HepG2 (cell line): Measurements from ENCODE around the gene NXT1. TPM values are rescaled to one million over a fixed set of nuclear protein-coding genes. Genes with fewer than 3 reads are reported as not detected.

Experiments used
- ATF7 ChIP-seq, 2 experiments: fragments of 450-650 bp in 1 of 2; sonication (generic) in 1 of 2; formaldehyde crosslinking in 1 of 2; IDR thresholded peaks; 2 replicates each; pipeline versions ENCODE4 v1.4.0 to v1.6.1; 2016 to 2020; ENCODE audit warnings: antibody characterized with exemption in 1 of 2, mild to moderate bottlenecking in 1 of 2, missing genetic modification reagents in 1 of 2
- DMAP1 ChIP-seq: IDR thresholded peaks from 2 replicates; pipeline ENCODE4 v1.6.1; 2016
- GATAD2A ChIP-seq: IDR thresholded peaks from 2 replicates; pipeline ENCODE4 v1.6.1; 2016
- HNRNPUL1 ChIP-seq: fragments of 200-400 bp; formaldehyde crosslinking; IDR thresholded peaks from 2 replicates; pipeline ENCODE4 v1.6.1; 2017; ENCODE audit warnings: low read depth, mild to moderate bottlenecking, low read length, moderate library complexity
- MXD4 ChIP-seq: IDR thresholded peaks from 2 replicates; pipeline ENCODE4 v1.6.1; 2016; ENCODE audit warnings: mild to moderate bottlenecking, missing biosample characterization, missing genetic modification reagents
- PHF21A ChIP-seq: sonication (generic); formaldehyde crosslinking; IDR thresholded peaks from 2 replicates; pipeline ENCODE4 v1.5.0; 2020; ENCODE audit warnings: mild to moderate bottlenecking, missing genetic modification reagents
- RFX3 ChIP-seq: IDR thresholded peaks from 2 replicates; pipeline ENCODE4 v1.6.1; 2016; ENCODE audit warnings: missing biosample characterization, missing genetic modification reagents
- ZKSCAN1 ChIP-seq: fragments of 150-350 bp; IDR thresholded peaks from 2 replicates; pipeline ENCODE4 v1.6.1; 2014; ENCODE audit warnings: low read length
- ZNF17 ChIP-seq: sonication (generic); formaldehyde crosslinking; IDR thresholded peaks from 2 replicates; pipeline ENCODE4 v1.5.0; 2020; ENCODE audit warnings: mild to moderate bottlenecking, missing genetic modification reagents
- ZNF260 ChIP-seq: sonication (generic); formaldehyde crosslinking; IDR thresholded peaks from 2 replicates; pipeline ENCODE4 v1.4.0; 2020; ENCODE audit warnings: missing genetic modification reagents, low read depth, mild to moderate bottlenecking, borderline replicate concordance
- ZNF33B ChIP-seq: sonication (generic); formaldehyde crosslinking; IDR thresholded peaks from 2 replicates; pipeline ENCODE4 v1.5.1; 2020; ENCODE audit warnings: mild to moderate bottlenecking, missing genetic modification reagents
- ZSCAN31 ChIP-seq: sonication (generic); formaldehyde crosslinking; IDR thresholded peaks from 2 replicates; pipeline ENCODE4 v1.5.0; 2020; ENCODE audit warnings: low read depth, mild to moderate bottlenecking, missing genetic modification reagents
- polyA plus RNA-seq, 8 experiments: library from polyadenylated mRNA; depleted of rRNA in 3 of 8; stranded (reverse) in 7 of 8; unstranded in 1 of 8; fragments of >200 nt; fragmentation: Illumina TruSeq in 4 of 8; extraction: Trizol in 4 of 8; gene quantifications; 2 replicates each; pipeline versions ENCODE4 v1.2.1 to v1.2.3, GENCODE V29; 2011 to 2016; ENCODE audit warnings: low read depth in 4 of 8, missing spikeins in 1 of 8, mixed read lengths in 1 of 8; ENCODE audit not compliant: insufficient read depth in 1 of 8
- total RNA-seq, 5 experiments: library from RNA; depleted of rRNA; stranded (reverse); fragments of >200 nt; fragmentation: Illumina TruSeq; extraction: Trizol; gene quantifications; 2 replicates each; pipeline ENCODE4 v1.2.3, GENCODE V29; 2016; ENCODE audit warnings: low read depth in 1 of 5
- TF ChIP-seq, protein P1 (sequence below): fragments of 450-650 bp; IDR thresholded peaks from 2 replicates; pipeline ENCODE4 v1.6.1; 2017
- TF ChIP-seq, protein P2 (sequence below): sonication (generic); formaldehyde crosslinking; IDR thresholded peaks from 2 replicates; pipeline ENCODE4 v1.4.0; 2020; ENCODE audit warnings: missing genetic modification reagents
- TF ChIP-seq, protein P3 (sequence below): sonication (generic); formaldehyde crosslinking; IDR thresholded peaks from 2 replicates; pipeline ENCODE4 v1.4.0; 2020; ENCODE audit warnings: mild to moderate bottlenecking, low read depth, missing genetic modification reagents
- TF ChIP-seq, protein P4 (sequence below): sonication (generic); formaldehyde crosslinking; IDR thresholded peaks from 2 replicates; pipeline ENCODE4 v1.4.0; 2020; ENCODE audit warnings: missing genetic modification reagents, borderline replicate concordance
- TF ChIP-seq, protein P5 (sequence below): sonication (generic); formaldehyde crosslinking; IDR thresholded peaks from 2 replicates; pipeline ENCODE4 v1.5.1; 2020; ENCODE audit warnings: missing genetic modification reagents, mild to moderate bottlenecking, borderline replicate concordance
- TF ChIP-seq, protein P6 (sequence below): sonication (generic); formaldehyde crosslinking; IDR thresholded peaks from 2 replicates; pipeline ENCODE4 v1.5.0; 2020; ENCODE audit warnings: missing genetic modification reagents

NXT1 gene
- total and polyA plus RNA-seq, 2 of the 13 experiments (the other 11 are each of a cell fraction or from before 2014, with no cell fraction given), result 35.6 to 65.9 TPM

DNA sequence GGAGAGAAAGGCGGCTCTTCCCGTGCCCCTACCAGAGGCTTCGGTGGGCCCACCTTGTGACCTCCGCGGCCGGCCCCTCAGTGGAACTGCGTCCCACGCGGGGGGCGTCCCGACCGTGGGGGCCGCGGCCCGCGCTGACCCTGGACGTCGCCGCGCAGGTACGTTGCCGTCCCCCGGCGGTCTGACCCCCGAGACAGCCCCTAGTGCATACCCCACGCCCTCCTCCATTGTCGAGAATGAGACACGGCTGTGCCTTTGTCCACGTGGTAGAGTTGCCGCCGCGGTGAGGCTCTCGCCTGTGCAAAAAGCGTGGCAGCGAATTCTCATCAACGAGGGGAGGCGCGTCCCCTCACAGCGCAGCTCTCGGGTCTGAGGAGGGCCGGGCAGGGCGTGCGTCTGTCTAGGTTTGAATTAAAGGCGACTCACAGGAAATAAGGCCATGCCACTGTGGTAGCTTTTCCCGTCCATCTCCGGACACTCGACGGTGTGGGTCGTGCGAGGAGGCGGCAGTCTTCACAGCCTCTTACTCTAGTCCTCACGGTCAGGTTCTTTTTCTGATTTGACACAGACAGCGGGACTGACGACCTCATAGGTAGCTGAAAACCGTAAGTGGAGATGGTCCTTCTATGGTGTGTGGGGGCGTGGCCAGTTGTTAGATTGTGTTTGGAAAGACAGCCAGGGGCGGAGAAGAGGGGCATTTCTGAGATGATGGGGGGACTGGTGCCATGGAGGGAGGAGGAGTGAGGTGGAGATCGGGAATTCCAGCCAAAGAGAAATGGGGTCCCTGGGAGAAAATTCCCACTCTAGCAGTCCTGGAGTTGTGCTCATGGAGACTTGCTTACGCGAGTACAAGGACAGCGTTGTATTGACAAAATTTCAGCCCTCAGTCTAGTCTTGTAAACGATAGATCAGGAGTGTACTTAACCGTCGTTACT lies 580 bp downstream of the NXT1 start (continued):
- TF ChIP-seq ZSCAN31 (CRISPR knock-in tag) (peak; percentile 71), ZNF33B (CRISPR knock-in tag) (peak; percentile 92), ZNF17 (no peak), RFX3 (CRISPR knock-in tag) (no peak), ATF7 (IDR thresholded peaks at IDR 0.05) (no peak), ATF7 (CRISPR knock-in tag; IDR thresholded peaks at IDR 0.05) (no peak; the same call in 1 of the 2 replicates), ZKSCAN1 (no peak), DMAP1 (no peak), MXD4 (CRISPR knock-in tag) (peak; percentile 71), ZNF260 (CRISPR knock-in tag) (no peak), PHF21A (no peak), GATAD2A (CRISPR knock-in tag) (peak; percentile 31; the same call in 1 of the 2 replicates), HNRNPUL1 (no peak)
- TF ChIP-seq, protein P1, sequence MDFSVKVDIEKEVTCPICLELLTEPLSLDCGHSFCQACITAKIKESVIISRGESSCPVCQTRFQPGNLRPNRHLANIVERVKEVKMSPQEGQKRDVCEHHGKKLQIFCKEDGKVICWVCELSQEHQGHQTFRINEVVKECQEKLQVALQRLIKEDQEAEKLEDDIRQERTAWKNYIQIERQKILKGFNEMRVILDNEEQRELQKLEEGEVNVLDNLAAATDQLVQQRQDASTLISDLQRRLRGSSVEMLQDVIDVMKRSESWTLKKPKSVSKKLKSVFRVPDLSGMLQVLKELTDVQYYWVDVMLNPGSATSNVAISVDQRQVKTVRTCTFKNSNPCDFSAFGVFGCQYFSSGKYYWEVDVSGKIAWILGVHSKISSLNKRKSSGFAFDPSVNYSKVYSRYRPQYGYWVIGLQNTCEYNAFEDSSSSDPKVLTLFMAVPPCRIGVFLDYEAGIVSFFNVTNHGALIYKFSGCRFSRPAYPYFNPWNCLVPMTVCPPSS, result no peak
- TF ChIP-seq, protein P2, sequence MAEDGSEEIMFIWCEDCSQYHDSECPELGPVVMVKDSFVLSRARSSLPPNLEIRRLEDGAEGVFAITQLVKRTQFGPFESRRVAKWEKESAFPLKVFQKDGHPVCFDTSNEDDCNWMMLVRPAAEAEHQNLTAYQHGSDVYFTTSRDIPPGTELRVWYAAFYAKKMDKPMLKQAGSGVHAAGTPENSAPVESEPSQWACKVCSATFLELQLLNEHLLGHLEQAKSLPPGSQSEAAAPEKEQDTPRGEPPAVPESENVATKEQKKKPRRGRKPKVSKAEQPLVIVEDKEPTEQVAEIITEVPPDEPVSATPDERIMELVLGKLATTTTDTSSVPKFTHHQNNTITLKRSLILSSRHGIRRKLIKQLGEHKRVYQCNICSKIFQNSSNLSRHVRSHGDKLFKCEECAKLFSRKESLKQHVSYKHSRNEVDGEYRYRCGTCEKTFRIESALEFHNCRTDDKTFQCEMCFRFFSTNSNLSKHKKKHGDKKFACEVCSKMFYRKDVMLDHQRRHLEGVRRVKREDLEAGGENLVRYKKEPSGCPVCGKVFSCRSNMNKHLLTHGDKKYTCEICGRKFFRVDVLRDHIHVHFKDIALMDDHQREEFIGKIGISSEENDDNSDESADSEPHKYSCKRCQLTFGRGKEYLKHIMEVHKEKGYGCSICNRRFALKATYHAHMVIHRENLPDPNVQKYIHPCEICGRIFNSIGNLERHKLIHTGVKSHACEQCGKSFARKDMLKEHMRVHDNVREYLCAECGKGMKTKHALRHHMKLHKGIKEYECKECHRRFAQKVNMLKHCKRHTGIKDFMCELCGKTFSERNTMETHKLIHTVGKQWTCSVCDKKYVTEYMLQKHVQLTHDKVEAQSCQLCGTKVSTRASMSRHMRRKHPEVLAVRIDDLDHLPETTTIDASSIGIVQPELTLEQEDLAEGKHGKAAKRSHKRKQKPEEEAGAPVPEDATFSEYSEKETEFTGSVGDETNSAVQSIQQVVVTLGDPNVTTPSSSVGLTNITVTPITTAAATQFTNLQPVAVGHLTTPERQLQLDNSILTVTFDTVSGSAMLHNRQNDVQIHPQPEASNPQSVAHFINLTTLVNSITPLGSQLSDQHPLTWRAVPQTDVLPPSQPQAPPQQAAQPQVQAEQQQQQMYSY (CRISPR knock-in tag), result no peak; the same call in 1 of the 2 replicates
- TF ChIP-seq, protein P3, sequence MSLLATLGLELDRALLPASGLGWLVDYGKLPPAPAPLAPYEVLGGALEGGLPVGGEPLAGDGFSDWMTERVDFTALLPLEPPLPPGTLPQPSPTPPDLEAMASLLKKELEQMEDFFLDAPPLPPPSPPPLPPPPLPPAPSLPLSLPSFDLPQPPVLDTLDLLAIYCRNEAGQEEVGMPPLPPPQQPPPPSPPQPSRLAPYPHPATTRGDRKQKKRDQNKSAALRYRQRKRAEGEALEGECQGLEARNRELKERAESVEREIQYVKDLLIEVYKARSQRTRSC (CRISPR knock-in tag), result 0 out of 2 replicates have a peak, but pooled peaks have one; percentile 60
- TF ChIP-seq, protein P4, sequence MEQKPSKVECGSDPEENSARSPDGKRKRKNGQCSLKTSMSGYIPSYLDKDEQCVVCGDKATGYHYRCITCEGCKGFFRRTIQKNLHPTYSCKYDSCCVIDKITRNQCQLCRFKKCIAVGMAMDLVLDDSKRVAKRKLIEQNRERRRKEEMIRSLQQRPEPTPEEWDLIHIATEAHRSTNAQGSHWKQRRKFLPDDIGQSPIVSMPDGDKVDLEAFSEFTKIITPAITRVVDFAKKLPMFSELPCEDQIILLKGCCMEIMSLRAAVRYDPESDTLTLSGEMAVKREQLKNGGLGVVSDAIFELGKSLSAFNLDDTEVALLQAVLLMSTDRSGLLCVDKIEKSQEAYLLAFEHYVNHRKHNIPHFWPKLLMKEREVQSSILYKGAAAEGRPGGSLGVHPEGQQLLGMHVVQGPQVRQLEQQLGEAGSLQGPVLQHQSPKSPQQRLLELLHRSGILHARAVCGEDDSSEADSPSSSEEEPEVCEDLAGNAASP, result peak; percentile 47; the same call in 1 of the 2 replicates
- TF ChIP-seq, protein P5, sequence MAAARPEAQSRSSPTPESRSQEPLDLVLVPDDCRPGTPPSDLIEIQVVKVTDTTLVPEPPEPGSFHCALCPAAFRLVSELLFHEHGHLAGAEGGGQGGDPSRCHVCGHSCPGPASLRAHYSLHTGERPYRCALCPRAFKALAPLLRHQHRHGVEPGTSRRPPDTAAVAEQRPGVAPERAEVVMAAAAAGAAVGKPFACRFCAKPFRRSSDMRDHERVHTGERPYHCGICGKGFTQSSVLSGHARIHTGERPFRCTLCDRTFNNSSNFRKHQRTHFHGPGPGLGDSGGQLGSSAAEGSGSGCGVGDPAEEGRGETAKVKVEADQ (CRISPR knock-in tag), result 0 out of 2 replicates have a peak, but pooled peaks have one; percentile 13
- TF ChIP-seq, protein P6, sequence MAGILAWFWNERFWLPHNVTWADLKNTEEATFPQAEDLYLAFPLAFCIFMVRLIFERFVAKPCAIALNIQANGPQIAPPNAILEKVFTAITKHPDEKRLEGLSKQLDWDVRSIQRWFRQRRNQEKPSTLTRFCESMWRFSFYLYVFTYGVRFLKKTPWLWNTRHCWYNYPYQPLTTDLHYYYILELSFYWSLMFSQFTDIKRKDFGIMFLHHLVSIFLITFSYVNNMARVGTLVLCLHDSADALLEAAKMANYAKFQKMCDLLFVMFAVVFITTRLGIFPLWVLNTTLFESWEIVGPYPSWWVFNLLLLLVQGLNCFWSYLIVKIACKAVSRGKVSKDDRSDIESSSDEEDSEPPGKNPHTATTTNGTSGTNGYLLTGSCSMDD (CRISPR knock-in tag), result 0 out of 2 replicates have a peak, but pooled peaks have one; percentile 74
